H1 (cell line): ENCODE results near the gene RPL32. TPM values are rescaled to one million over a fixed set of nuclear protein-coding genes. Genes with fewer than 3 reads are reported as not detected.

Experiments used
- HDAC2 ChIP-seq, 2 experiments: fragments of 300-600 bp in 1 of 2; sonication (generic) in 1 of 2; IDR thresholded peaks; 2 replicates each; pipeline ENCODE4 v1.6.1; 2011 to 2012; ENCODE audit warnings: low read depth in 2 of 2, low read length in 2 of 2, mild to moderate bottlenecking in 2 of 2, moderate library complexity in 2 of 2, borderline replicate concordance in 1 of 2, inconsistent platforms in 1 of 2
- KDM5A ChIP-seq: fragments of 200-600 bp; IDR thresholded peaks from 2 replicates; pipeline ENCODE4 v1.7.1; 2012; ENCODE audit warnings: mild to moderate bottlenecking, low read length, inconsistent platforms, mixed read lengths
- RNF2 ChIP-seq: fragments of 200-900, 300-1000 bp; sonication (generic); IDR thresholded peaks from 2 replicates; pipeline ENCODE4 v1.7.1; 2016; ENCODE audit warnings: borderline replicate concordance, low read depth, mild to moderate bottlenecking, antibody characterized with exemption, low read length; ENCODE audit not compliant: poor library complexity, severe bottlenecking; ENCODE audit errors: missing control alignments
- TBP ChIP-seq: IDR thresholded peaks from 2 replicates; pipeline ENCODE4 v1.6.1; 2011; ENCODE audit warnings: low read depth, low read length, improper control_type of control experiment
- polyA plus RNA-seq, 7 experiments: library from polyadenylated mRNA; depleted of rRNA in 3 of 7; stranded (reverse) in 5 of 7; unstranded in 2 of 7; fragments of >200 nt in 5 of 7; fragments of 200-250 nt in 2 of 7; gene quantifications; 1 replicate in 5 of 7; 2 replicates in 1 of 7; 4 replicates in 1 of 7; pipeline versions ENCODE4 v1.2.1 to v1.2.3, GENCODE V29; 2011 to 2013; ENCODE audit warnings: missing spikeins in 2 of 7, mixed read lengths in 2 of 7
- total RNA-seq: library from RNA; stranded (reverse); fragmentation: NEBNext Ultra II Directional; extraction: Animal tissue kit (Norgen Biotek cat#: 25700); gene quantifications from 2 replicates; pipeline ENCODE4 v1.2.1, GENCODE V29; 2021
- TF ChIP-seq, protein P1 (sequence below), 3 experiments: IDR thresholded peaks; 1 replicate in 2 of 3; 2 replicates in 1 of 3; pipeline versions ENCODE4 v1.5.1 to v1.6.1; 2011; ENCODE audit warnings: low read length in 3 of 3, mild to moderate bottlenecking in 3 of 3, inconsistent platforms in 2 of 3, low read depth in 1 of 3, moderate library complexity in 1 of 3; ENCODE audit not compliant: insufficient read depth in 1 of 3; ENCODE audit errors: control extremely low read depth in 1 of 3
- TF ChIP-seq, protein P2 (sequence below): IDR thresholded peaks from 2 replicates; pipeline ENCODE4 v1.6.1; 2012; ENCODE audit warnings: low read length, inconsistent platforms

RPL32 gene
- total and polyA plus RNA-seq, 2 of the 8 experiments (the other 6 are each of a cell fraction or from before 2014, with no cell fraction given), result 1,443 to 2,043 TPM

DNA sequence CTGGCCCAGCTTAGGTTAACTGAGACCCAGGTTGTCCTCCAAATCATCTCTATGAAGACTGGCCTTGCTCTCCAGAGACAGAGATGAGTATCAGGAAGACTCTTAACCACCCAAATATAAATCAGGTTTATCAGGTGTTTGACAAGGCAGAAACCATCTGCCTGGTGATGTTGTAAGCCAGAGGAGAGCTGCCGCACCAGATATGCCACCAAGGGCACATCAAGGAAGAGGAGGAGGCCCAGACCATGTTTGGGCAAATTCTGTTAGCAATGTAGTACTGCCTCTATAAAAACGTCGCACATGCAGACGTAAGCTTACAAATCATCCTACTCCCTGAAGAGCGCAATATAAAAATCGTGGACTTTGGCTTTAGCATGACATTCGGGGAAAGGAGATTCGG lies 21.0 kb upstream of the RPL32 start (continued):
- TF ChIP-seq, protein P1, sequence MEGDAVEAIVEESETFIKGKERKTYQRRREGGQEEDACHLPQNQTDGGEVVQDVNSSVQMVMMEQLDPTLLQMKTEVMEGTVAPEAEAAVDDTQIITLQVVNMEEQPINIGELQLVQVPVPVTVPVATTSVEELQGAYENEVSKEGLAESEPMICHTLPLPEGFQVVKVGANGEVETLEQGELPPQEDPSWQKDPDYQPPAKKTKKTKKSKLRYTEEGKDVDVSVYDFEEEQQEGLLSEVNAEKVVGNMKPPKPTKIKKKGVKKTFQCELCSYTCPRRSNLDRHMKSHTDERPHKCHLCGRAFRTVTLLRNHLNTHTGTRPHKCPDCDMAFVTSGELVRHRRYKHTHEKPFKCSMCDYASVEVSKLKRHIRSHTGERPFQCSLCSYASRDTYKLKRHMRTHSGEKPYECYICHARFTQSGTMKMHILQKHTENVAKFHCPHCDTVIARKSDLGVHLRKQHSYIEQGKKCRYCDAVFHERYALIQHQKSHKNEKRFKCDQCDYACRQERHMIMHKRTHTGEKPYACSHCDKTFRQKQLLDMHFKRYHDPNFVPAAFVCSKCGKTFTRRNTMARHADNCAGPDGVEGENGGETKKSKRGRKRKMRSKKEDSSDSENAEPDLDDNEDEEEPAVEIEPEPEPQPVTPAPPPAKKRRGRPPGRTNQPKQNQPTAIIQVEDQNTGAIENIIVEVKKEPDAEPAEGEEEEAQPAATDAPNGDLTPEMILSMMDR (IDR thresholded peaks at IDR 0.05; ENCODE audit: control extremely low read depth in 1 of 3, insufficient read depth in 1 of 3, low read depth in 1 of 3, low read length in 3 of 3), result no peak
- TF ChIP-seq KDM5A (no peak), TBP (no peak), RNF2 (no peak), HDAC2 (IDR thresholded peaks at IDR 0.05; ENCODE audit: borderline replicate concordance in 1 of 2, low read depth in 2 of 2, low read length in 2 of 2) (no peak)
- TF ChIP-seq, protein P2, sequence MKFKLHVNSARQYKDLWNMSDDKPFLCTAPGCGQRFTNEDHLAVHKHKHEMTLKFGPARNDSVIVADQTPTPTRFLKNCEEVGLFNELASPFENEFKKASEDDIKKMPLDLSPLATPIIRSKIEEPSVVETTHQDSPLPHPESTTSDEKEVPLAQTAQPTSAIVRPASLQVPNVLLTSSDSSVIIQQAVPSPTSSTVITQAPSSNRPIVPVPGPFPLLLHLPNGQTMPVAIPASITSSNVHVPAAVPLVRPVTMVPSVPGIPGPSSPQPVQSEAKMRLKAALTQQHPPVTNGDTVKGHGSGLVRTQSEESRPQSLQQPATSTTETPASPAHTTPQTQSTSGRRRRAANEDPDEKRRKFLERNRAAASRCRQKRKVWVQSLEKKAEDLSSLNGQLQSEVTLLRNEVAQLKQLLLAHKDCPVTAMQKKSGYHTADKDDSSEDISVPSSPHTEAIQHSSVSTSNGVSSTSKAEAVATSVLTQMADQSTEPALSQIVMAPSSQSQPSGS, result no peak
